Activated T-cell treated with anti-CD3 and anti-CD28 coated beads for 1 hour (primary cell): ENCODE measurements around the gene TMEM151B.

ENCODE experiments used
- DNase-seq: peaks from one replicate; pipeline ENCODE4 v3.0.0-alpha.2; 2020; ENCODE audit warnings: low read depth

The TMEM151B gene

DNA sequence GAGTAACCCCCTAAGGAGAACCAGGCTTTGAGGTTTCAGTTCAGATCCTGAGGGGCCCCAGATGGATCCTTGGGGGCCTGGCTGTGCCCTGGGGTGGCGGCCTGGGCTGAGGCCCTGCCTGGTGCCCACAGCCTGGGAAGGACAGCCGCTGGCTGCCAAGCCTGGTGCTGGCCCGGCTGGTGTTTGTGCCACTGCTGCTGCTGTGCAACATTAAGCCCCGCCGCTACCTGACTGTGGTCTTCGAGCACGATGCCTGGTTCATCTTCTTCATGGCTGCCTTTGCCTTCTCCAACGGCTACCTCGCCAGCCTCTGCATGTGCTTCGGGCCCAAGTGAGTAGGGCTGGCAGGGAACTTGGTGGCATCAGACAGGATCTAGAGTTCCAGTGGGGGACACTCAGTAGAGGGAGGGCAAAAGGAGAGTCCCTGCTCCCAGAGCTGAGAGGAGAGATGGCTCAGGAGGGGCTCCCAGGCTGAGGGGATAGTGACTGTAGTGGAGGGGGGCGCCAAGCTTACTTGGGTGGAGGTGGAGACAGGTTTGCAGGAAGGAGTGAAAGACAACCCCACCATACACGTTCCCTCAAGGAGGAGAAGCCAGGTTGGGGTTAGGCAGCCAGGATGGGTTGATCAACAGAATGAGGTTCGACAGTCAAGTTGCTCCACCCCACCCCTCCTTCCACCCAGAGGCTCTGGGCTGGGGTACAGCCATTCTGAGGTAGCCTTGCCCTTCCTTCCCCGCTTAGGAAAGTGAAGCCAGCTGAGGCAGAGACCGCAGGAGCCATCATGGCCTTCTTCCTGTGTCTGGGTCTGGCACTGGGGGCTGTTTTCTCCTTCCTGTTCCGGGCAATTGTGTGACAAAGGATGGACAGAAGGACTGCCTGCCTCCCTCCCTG, 37.3 kb upstream of the TMEM151B start:
- DNase-seq, result no peak

DNA sequence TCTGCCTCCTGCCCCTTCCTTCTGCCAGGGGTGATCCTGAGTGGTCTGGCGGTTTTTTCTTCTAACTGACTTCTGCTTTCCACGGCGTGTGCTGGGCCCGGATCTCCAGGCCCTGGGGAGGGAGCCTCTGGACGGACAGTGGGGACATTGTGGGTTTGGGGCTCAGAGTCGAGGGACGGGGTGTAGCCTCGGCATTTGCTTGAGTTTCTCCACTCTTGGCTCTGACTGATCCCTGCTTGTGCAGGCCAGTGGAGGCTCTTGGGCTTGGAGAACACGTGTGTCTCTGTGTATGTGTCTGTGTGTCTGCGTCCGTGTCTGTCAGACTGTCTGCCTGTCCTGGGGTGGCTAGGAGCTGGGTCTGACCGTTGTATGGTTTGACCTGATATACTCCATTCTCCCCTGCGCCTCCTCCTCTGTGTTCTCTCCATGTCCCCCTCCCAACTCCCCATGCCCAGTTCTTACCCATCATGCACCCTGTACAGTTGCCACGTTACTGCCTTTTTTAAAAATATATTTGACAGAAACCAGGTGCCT, 36.6 kb upstream of the TMEM151B start:
- no peak for DNase-seq

DNA sequence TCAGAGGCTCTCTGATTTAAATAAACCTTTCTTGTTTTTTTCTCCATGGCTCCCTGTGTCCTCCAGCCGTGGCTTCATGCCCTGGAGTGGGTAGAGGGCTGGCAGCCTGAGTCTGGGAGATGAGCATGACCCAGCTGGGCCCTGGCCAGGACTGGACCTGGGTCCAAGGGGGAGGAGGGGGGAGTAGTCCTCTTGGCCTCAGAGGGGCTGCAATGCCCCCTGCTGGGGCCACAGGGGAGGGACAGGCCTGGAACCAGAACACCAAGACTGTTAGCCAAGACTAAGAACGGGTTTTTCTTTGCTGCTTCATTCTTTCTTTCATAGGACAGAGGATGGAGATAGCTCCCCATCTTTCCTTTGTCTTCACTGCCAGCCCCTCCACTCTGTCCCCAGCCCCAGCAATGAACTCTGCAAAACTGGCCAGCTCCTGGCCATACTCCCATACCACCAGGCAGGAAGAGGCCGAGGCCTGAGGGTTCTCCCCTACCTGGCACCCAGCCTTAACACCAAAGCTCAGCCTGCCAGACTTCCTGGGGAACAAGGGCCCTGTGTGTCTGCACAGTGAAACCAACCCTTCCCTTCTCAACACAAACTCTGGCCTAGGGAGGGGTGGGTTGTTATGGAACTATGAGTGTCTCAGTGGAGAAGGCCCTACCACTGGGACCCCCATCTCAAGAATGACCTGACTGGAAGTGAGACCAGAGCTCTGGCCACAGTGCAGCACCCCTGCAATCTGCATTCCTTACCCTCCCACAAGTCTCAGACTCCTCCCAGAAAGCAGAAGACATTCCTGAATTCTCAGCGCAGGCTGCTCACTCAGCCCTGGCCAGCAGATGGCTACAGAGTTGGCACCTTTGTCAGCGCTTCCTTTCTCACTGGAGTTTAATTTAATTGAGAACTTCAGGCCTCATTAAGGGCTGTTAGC, 35.9 kb upstream of the TMEM151B start:
- DNase-seq, result no peak

DNA sequence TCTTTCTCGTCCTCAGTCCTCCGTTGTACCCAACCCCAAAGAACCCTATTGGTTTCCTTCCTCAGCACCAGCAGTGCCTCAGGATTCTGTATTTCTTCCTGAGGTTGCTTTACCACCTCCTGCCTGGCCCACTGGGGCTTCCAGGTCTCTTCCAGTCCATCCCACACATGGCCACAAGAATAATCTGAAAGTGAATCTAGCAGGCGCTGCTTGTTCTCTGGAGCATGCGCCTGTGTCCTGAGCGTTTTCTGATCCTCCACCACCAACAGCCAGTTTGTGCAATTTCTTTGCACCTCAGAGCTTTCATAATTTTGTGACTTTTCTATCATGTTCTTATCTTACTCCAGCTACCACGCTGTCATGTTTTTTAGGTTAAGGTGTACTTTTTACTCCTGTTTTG, 35.0 kb upstream of the TMEM151B start:
- no peak for DNase-seq

DNA sequence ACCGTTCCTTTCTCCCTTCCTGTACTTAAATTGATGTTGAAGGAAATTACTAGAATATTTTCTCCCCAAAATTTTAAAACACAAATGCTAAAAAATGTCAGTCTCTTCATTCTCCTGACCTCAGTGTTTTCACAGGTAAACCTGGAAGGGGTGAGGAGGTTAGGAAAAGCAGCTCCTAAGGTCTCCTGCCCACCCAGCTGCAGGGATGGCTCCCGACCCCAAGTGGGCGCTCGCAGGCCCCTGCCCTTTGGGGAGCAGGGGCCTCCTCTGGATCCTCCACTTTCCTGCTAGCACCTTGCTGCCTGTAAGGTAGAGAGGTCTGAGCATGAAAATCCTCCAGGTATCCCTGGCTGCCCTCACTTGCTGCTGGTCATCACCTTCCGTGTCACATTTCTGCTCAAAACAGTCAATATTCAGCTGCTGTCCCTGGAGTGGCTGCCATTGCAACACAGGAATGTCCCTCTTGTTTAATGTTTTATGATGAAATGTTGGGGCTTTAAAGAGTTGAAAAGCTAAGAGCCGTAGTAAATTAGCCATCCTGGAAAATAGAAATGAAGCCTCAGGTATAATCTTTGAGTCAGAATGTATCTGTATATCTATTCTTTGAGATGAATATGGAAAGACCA, 34.2 kb upstream of the TMEM151B start:
- DNase-seq, result no peak

DNA sequence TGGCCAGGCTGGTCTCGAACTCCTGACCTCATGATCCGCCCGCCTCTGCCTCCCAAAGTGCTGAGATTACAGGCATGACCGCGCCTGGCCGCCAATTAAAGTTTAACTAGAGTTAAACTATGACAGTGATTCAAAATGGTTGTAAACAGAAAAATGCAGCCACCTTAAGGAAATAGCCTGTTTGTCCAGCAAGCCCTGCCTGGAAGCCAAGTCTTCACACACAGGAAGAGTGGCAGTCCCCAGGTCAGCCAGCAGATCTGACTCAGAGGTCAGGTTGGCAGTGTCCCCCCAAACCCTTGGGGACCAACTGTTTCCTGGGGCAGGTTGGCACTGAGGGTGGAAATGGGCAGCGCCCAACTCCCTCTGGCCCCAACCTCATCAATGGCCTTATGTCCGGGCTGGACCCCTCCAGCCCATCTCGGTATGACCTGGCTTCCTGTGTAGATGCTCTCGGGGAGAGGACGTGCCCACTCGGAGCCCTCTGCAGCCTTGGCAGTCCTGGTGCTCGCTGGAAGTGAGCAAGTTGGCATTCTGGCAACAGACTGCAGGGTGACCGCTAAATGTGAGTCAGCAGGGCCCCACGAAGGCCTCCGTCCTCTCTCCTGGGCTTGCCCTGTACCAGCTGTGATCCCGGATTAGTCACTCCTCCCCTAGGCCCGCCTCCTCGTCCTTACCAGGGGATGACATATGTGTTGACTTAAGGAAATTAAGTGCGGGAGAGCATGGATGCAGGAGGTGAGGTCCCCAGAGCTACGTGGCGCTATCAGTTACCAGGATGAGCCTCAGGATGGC, 33.0 kb upstream of the TMEM151B start:
- no peak for DNase-seq

DNA sequence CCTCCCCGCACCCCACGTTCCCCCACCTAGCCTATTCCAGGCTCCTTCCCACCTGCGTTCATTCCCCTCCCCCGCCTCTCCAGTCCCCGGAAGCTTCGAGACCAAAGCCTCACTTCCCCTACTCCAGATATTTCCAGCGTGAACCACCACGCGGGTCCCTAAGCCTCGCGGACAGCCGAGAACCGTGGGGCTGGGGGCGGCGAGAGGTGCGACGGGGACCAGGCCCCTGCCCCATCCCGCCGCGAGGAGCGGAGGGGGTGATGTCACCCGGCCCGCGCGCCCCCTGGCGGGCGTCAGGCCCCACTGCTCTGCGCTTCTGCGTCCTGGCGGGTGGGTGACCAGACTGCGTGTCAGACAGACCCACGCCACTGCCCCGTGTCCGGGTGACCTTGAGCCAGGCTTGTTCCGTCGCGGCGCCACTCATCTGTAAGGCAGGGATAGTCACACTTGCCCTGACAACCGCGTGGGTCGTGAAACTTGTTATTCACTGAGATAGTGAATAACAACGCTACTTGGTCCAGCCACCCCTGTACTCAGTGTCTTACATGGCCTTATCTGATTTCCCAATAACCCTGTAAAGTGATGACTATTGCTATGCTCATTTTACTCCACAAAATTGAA, 32.3 kb upstream of the TMEM151B start:
- peak; percentile 76 for DNase-seq

DNA sequence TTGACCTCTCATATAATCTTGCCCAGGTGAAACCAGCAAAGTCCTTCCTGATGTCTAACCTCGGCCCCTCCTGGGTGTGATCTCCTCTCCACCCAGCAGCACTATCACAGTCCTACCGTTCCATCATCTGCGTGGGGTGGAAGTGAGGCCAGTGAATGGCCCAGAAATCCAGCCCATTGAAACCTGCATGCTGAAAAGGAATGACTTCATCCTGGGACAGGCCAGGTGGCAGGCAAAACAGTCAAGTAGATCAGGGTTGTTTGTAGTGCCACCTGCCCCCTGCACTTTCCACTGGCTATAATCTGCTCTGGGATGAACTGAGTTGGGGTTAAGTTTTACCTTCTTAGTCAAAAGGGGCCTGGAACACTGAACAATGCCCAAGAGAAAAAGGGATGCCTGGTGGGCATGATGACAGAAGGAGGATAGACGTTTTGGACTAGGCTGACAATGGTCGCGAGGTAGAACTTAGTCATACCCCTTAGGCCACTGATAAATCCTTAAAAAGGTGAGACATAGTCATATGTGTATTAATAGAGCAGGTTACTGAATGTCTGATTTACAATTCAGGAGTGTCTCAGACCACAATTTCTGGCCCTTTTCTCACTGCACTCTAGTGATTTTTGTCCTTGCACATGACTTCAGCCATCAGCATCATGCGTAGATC, 31.4 kb upstream of the TMEM151B start:
- no peak for DNase-seq

DNA sequence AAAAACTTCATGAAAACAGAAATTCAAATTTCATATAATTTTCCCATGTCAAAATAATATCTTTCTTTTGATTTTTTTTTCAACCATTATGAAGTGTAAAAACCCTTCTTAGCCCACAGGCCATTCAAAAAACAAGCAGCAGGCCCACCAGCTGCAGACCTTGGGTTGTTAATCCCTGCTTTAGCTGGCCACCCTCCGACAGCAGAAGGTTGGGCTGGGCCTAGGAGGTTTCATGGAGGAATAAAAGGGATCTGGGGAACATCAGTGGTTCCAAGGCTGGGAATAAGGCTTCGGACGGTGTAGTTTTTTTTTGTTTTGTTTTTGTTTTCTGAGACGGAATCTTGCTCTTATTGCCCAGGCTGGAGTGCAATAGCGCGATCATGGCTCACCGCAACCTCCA, 26.9 kb upstream of the TMEM151B start:
- no peak for DNase-seq

DNA sequence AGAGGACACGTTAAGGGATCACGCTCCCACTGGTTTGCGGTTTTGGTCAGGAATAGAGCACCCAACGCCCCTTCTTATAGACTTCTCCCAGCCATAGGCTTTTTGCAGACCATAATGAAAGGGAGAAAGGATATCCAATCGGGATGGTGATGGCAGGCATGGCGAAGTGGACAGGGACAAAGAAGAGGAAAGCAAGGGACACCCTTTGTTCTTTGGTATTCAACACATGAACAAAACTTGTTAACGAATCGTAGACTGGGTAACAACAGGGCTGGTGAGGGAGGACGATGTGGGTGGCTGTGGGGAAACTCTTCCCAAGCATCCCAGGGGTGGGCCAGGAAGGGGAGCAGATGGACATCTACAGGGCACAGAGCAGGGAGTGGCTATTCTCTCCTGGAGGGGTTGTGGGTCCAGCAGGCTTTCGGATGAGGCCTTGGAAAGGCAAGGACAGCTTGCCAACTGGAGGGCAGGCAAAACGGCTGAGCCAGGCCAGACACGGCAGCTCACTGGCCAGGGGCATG, 24.8 kb upstream of the TMEM151B start:
- DNase-seq, result no peak

DNA sequence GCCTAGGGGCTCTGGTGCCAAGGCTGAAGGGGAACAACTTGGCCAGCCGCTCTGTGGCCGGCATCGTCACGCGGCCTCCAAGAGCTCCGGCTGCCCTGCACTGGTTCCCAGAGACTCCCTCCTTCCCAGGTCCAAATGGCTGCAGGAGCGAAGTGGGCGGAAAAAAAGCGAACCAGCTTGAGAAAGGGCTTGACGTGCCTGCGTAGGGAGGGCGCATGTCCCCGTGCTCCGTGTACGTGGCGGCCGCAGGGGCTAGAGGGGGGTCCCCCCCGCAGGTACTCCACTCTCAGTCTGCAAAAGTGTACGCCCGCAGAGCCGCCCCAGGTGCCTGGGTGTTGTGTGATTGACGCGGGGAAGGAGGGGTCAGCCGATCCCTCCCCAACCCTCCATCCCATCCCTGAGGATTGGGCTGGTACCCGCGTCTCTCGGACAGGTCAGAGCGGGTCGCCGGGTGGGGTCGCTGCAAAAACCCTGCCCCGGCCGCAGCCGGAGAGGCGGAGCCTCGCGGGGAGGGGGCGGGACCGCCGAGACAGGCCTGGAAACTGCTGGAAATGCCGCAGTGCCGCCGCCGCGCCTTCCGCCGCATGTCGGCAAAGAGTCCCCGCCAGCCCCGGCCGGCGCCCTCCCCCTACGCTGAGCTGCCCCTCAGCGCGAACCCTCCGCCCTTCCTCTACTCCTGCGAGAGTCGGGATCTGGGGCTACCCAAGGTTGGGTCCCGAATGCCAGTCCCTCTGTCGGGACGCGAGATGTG, 24.2 kb upstream of the TMEM151B start:
- DNase-seq, result peak; percentile 76

DNA sequence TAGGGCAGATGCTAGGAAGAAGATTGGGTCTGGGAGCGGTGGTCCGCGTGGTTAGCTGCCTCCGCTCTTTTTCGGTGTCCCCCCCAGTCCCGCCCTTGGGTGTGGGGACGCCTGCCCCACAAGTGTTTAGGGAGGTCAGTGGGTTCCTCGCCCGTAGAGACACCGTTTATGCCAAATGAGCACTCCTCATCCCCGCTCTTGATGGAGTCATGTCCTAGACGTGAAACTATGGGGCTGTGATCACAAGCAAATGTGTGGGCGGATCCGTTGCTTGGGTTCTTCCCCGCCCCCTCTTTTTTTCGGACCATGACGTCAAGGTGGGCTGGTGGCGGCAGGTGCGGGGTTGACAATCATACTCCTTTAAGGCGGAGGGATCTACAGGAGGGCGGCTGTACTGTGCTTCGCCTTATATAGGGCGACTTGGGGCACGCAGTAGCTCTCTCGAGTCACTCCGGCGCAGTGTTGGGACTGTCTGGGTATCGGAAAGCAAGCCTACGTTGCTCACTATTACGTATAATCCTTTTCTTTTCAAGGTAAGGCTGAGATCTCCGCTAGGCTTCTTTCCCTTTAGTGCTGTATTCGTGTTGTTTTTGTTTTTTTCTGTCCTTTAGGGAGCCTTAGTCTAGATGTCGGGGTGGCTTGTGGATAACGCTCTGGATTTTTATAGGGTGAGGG, 23.4 kb upstream of the TMEM151B start, which contains the start of gene HSP90AB1:
Gene HSP90AB1 (plus strand): TSS at position 439 of the 675 bp plus-strand sequence. CDS start 1,529 bp downstream, outside the sequence.
- peak; percentile 86 for DNase-seq

DNA sequence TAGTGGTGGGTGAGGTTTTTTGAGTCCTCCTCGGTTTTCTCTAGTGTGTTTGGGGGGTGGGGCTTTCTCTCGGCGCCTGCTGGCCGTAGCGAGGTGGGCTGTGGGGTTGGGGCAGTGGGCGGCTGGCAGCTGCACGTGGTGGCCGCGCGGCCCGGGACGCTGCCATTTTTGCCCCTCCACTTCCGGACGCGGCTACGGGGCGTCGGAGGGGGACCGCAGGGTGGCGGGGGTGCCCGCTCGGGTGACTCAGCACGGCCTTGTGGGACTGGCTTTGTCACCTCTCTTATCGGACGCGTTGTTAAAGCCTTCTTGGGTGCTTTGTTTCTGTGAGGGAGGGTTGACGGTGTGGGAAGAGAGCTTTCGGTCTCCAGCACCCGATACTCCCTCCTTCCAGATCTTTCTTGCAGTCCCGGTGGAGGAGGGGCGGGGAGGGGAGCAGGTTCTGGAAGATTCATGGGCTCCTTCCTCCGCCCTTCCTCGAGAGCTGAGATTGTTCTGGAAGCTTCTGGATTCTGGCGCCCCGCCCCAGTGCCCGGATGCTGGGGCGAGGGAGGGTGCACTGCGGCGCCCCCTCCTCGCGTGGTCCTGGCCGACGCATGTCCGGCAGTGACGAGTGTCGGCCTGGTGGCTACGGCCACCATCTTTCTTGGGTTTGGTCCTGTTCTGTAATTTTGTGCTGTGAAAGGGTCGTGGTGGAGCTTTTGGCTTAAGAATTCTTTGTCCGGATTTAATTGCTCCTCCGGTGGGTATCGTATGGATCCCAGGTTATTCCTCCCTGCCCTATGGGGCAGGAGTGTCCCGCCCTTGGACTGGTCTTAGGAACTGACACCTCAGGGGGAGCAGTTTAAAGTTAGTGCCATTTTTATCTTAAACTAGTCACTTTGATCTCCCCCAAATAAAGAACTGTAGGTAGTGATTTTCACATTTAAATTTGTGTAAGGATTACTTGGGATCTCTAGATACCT, 22.6 kb upstream of the TMEM151B start:
- peak; percentile 82 for DNase-seq

DNA sequence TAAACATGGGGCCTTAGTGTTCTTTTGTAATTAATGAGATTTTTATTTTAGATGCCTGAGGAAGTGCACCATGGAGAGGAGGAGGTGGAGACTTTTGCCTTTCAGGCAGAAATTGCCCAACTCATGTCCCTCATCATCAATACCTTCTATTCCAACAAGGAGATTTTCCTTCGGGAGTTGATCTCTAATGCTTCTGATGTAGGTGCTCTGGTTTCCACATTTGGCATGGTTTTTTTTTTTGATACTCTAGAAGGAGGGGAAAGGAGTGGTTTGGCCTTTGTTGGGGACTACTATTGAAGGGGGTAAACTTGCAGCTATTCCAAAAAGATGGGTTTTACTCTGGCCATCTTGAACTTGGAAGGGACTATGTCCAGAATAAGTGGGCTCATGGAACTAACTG, 21.7 kb upstream of the TMEM151B start:
- no peak for DNase-seq

DNA sequence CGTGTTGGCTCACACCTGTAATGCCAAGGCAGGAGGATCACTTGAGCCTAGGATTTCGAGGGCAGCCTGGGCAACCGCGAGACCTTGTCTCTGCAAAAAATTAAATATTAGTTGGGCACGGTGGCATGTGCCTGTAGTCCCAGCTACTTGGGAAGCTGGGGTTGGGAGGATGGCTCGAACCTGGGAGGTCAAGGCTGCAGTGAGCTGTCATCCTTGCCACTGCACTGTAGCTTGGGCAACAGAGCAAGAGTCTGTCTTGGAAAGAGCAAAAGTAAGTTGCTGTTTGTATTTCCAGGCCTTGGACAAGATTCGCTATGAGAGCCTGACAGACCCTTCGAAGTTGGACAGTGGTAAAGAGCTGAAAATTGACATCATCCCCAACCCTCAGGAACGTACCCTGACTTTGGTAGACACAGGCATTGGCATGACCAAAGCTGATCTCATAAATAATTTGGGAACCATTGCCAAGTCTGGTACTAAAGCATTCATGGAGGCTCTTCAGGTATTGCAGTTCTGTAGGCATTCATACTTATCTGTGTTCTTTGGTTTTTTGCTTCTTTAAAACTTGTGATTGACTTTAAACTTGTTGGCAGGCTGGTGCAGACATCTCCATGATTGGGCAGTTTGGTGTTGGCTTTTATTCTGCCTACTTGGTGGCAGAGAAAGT, 21.0 kb upstream of the TMEM151B start:
- DNase-seq, result no peak

DNA sequence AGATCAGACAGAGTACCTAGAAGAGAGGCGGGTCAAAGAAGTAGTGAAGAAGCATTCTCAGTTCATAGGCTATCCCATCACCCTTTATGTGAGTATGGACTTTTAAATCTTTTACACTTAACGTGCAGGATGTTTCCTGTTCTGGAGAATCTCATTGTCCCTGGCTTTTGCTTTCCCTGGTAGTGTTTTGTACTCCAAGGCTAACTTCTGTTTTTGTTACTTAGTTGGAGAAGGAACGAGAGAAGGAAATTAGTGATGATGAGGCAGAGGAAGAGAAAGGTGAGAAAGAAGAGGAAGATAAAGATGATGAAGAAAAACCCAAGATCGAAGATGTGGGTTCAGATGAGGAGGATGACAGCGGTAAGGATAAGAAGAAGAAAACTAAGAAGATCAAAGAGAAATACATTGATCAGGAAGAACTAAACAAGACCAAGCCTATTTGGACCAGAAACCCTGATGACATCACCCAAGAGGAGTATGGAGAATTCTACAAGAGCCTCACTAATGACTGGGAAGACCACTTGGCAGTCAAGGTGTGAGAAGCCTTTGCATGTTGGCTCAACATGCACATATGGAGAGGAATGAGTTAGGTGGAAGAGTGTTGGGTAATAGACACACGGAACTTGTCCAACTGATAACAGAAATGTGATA, 20.1 kb upstream of the TMEM151B start:
- DNase-seq, result no peak
